ENCODE results near the gene SF3A2.
A peak's percentile ranks its signal among the peaks of the same experiment; 100 is the strongest.

Gene SF3A2

GRCh38 chr19:2255112-2255845, 18.7 kb downstream of the SF3A2 start:
- DNase-seq: no peak

- DNase-seq: no peak
Observed at GRCh38 chr19:2255982-2256685, 19.5 kb downstream of the SF3A2 start, which contains the start of gene JSRP1. TSS of gene JSRP1 (minus strand) at chr19:2256417. CDS start at chr19:2255314, 1,103 bp downstream.

- no peak for DNase-seq
Observed at GRCh38 chr19:2259336-2259735, 22.7 kb downstream of the SF3A2 start.

DNA sequence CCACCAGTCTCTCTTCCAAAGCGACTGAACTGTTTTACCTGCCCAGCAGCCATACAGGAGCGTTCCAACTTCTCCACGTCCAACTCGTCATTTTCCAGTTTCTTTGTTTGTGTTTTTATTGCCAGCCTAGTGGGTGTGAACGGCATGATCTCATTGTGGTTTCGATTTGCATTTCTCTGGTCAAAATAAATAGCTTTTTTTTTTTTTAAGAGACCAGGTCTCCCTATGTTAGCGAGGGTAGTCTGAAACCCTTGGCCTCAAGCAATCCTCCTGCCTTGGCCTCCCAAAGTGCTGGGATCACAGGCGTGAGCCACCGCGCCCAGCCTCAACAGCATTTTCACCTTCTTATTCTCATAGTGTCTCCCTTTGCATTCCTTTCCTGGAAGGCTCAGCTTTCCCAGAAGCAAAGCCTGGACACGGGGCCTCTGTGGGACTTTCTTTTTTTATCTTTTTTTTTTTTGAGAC, 23.7 kb downstream of the SF3A2 start:
- no peak for DNase-seq

GRCh38 chr19:2261438-2262172, 25.0 kb downstream of the SF3A2 start:
- DNase-seq: peak; percentile 22

- peak; percentile 14 for DNase-seq
Observed at GRCh38 chr19:2266183-2266993, 29.8 kb downstream of the SF3A2 start.

GRCh38 chr19:2268480-2268830, 31.8 kb downstream of the SF3A2 start:
- no peak for DNase-seq

- no peak for DNase-seq
Observed at GRCh38 chr19:2268861-2269243, 32.2 kb downstream of the SF3A2 start.

DNA sequence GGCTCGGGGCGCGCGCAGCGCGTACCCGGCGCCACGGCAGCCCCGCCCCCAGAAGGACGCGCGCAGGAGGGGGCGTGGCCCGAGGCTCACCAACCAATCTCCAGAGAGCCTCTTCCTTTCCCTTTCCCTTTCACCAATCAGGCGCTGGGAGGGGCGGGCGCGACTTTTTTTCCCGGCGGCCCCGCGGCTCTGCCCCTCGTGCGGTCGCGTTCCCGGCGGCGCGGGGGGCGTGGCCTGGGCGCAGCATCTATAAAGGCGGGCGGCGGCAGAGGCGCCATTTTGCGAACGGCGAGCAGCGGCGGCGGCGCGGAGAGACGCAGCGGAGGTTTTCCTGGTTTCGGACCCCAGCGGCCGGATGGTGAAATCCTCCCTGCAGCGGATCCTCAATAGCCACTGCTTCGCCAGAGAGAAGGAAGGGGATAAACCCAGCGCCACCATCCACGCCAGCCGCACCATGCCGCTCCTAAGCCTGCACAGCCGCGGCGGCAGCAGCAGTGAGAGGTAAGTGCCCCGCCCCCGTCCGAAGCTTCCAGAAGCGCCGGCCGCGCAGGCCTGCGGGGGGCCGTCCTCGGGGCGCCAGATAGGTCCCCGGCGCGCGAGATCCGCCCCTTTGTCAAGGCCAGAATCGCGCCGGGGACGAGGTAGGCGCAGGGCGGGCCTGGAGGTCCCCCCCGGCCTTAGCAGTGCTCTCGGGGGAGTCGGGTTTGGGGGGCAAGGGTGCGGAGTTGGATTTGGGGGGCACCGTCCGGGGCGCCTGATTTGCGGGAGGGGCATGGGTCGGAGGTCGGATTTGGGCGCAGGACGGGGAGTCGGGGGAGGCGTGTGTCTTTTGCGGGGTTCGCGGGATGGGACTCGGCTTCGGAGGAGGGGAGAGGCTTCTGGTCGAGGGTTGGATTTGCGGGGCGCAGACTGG, 32.9 kb downstream of the SF3A2 start:
- DNase-seq: peak; percentile 98

DNA sequence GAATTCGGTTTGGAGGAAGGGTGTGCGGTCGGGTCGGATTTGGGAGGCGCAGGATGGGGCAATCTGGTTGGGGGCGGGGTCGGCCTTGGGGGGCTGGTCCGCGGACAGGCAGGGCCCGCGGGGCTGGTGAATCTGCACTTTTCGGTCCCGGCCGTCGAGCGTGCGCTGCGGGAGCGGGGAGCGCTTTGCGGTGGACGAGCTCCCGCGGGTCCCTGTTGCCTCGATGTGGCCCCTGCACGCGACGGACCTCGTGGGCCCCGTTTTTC, 33.5 kb downstream of the SF3A2 start:
- peak; percentile 41 for DNase-seq

- DNase-seq: peak; percentile 55
Observed at GRCh38 chr19:2270423-2271233, 34.0 kb downstream of the SF3A2 start.

GRCh38 chr19:2271234-2272103, 34.8 kb downstream of the SF3A2 start:
- DNase-seq: no peak

- DNase-seq: peak; percentile 72
Observed at GRCh38 chr19:2273356-2274184, 36.9 kb downstream of the SF3A2 start.

GRCh38 chr19:2274185-2274711, 37.6 kb downstream of the SF3A2 start:
- no peak for DNase-seq

DNA sequence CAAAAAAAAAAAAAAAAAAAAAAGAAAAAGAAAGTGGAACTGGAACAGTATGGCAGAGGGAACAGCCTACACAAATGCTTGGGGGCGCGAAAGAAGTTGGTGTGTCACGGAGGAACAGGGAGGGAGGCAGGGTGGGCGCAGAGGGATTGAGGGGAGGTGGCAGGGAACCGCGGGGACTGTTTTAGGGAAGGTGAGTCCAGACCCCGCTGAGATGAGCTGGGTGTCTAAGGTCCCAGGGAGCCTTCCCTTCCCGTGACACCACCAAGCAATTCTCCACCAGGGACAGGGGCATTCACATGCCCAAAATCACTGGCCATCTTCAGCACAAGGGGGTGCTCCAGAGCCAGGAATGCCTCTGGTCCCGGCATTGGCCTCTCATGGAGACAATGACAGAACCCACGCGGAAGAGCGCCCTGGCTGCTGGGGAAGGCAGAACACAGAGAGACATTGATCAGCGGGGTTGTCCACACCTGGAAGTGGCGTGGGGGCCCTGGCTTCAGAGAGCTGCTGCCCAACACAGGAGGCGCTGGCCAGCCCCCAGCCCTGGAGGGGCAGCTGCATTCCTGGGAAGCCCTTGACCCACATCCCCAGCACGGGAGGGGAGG, 38.4 kb downstream of the SF3A2 start:
- DNase-seq: peak; percentile 31

DNA sequence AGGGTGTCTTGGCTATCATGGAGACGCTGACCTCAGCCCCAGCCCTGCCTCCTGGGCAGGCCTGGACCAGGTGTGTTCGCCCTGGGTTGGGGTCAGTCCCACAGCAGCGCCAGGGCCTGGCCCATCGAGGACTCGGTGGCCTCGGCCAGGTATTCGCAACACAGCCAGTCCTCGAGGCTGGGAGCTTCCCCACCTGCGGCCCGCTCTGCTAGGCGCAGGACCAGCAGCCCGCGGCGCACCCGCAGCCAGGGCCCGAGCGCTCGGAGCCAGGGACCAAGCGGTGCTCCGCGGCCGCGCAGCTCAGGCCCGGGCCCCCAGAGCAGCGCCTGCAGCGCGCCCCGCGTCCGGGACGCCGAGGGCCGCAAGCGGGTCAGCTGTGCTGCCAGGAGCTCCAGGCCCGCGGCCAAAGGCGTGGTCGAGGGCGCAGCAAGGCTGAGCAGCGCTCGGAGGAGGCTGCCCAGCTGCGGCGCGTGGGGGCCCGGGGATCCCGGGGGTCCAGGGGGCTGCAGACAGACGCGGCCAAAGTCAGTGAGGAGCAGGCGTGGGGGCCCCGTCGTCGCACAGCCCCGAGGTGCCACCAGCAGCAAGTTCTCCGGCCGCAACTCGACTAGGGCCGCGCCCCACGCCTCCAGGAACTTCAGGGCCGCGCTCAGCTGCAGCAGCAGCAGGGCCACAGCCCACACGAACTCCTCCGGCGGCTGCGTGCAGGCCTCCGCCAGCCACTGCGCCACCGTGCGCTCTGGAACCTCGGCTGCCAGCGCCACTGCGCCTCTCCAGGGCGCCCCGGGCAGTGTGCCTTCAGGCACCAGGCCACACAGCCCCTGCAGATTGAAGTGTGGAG, 39.2 kb downstream of the SF3A2 start:
- DNase-seq: no peak

GRCh38 chr19:2276429-2276986, 39.9 kb downstream of the SF3A2 start:
- DNase-seq: no peak
